ENCODE results near the gene PEAK1.
A peak's percentile ranks its signal among the peaks of the same experiment; 100 is the strongest.

PEAK1 gene

GRCh38 chr15:77107531-77108355 lies 312.2 kb downstream of the PEAK1 start (continued):
- TF ChIP-seq TCF7L2 (IDR thresholded peaks at IDR 0.05; ENCODE audit: borderline replicate concordance, low read depth, low read length) (no peak), CTCF (tag by site-specific recombination; IDR thresholded peaks at IDR 0.05) (peak; percentile 70), ZNF510 (tag by site-specific recombination; IDR thresholded peaks at IDR 0.05; ENCODE audit: insufficient replicate concordance) (no peak), ZNF221 (tag by site-specific recombination; IDR thresholded peaks at IDR 0.05; ENCODE audit: borderline replicate concordance) (no peak), ZNF530 (tag by site-specific recombination; IDR thresholded peaks at IDR 0.05; ENCODE audit: low read depth) (no peak), ZNF548 (tag by site-specific recombination; IDR thresholded peaks at IDR 0.05) (no peak), ZFP3 (tag by site-specific recombination; IDR thresholded peaks at IDR 0.05; ENCODE audit: low read depth) (no peak), ZNF585B (tag by site-specific recombination; IDR thresholded peaks at IDR 0.05) (no peak)

- no peak overlapping the region for H3K27ac ChIP-seq (ENCODE audit: extremely low read depth, low read depth, low read length)
- POLR2A ChIA-PET, result no interaction called here
Measured at GRCh38 chr15:77107068-77107467, 312.8 kb downstream of the PEAK1 start.

GRCh38 chr15:77104155-77104554 lies 315.7 kb downstream of the PEAK1 start:
- POLR2A ChIA-PET, result interaction anchor here (1.3 kb wide), 1 partner anchor 33 kb away, joined by 5 read pairs; the partner anchor contains the start of gene TSPAN3
- no peak for TF ChIP-seq ZNF10 (tag by site-specific recombination; IDR thresholded peaks at IDR 0.05)
- TF ChIP-seq GLIS1 (tag by site-specific recombination; IDR thresholded peaks at IDR 0.05), result no peak
- no peak for TF ChIP-seq ZNF513 (tag by site-specific recombination; IDR thresholded peaks at IDR 0.05)
- no peak for TF ChIP-seq ZNF514 (tag by site-specific recombination; IDR thresholded peaks at IDR 0.05)
- TF ChIP-seq TRIM28 (IDR thresholded peaks at IDR 0.05; ENCODE audit: borderline replicate concordance, low read length), result no peak
- TF ChIP-seq ZNF791 (tag by site-specific recombination; IDR thresholded peaks at IDR 0.05), result no peak
- no peak for TF ChIP-seq GLI2 (tag by site-specific recombination; IDR thresholded peaks at IDR 0.05; ENCODE audit: borderline replicate concordance, low read depth)
- TF ChIP-seq ZNF211 (tag by site-specific recombination; IDR thresholded peaks at IDR 0.05; ENCODE audit: low read depth), result no peak
- CTCF ChIA-PET, result interaction anchor here (0.6 to 5.7 kb wide), 5 partner anchors 14 to 771 kb away, joined by 3 to 37 read pairs (median 4); no protein-coding TSS in a partner anchor

More at GRCh38 chr15:77107068-77107467, 312.8 kb downstream of the PEAK1 start:
- no peak overlapping the region for H3K4me3 ChIP-seq (ENCODE audit: low read depth, low read length)
- H3K9me3 ChIP-seq (ENCODE audit: control insufficient read depth, insufficient read depth, low read depth, low read length), result no peaks in the 10 kb centered on the region
- H3K4me1 ChIP-seq (ENCODE audit: control insufficient read depth, insufficient read depth, low read length), result no peaks in the 10 kb centered on the region
- TF ChIP-seq ZNF529 (tag by site-specific recombination; IDR thresholded peaks at IDR 0.05; ENCODE audit: insufficient replicate concordance), result no peak
- no peak for TF ChIP-seq ZBTB48 (tag by site-specific recombination; IDR thresholded peaks at IDR 0.05)
- TF ChIP-seq KLF1 (tag by site-specific recombination; IDR thresholded peaks at IDR 0.05), result no peak
- TF ChIP-seq ZNF704 (tag by site-specific recombination; IDR thresholded peaks at IDR 0.05), result no peak
- no peak for TF ChIP-seq ZNF112 (tag by site-specific recombination; IDR thresholded peaks at IDR 0.05)
- TF ChIP-seq ZNF548 (tag by site-specific recombination; IDR thresholded peaks at IDR 0.05), result no peak
- no peak for TF ChIP-seq TCF7L2 (IDR thresholded peaks at IDR 0.05; ENCODE audit: borderline replicate concordance, low read depth, low read length)
- TF ChIP-seq ZNF473 (tag by site-specific recombination; IDR thresholded peaks at IDR 0.05), result no peak
- TF ChIP-seq ZNF580 (tag by site-specific recombination; IDR thresholded peaks at IDR 0.05), result no peak
- no peak for TF ChIP-seq ZNF785 (tag by site-specific recombination; IDR thresholded peaks at IDR 0.05)
- TF ChIP-seq ZNF791 (tag by site-specific recombination; IDR thresholded peaks at IDR 0.05), result no peak
- no peak for TF ChIP-seq ZNF23 (tag by site-specific recombination; IDR thresholded peaks at IDR 0.05; ENCODE audit: borderline replicate concordance)
- no peak for TF ChIP-seq ZBTB1 (tag by site-specific recombination; IDR thresholded peaks at IDR 0.05)
- CTCF ChIA-PET, result interaction anchor here (0.6 to 5.7 kb wide), 27 partner anchors 8 to 715 kb away, joined by 3 to 55 read pairs (median 3); no protein-coding TSS in a partner anchor
- no peaks in the 10 kb centered on the region for H3K36me3 ChIP-seq (ENCODE audit: control insufficient read depth in 2 of 2, insufficient read depth in 1 of 2, low read length in 2 of 2)

More at GRCh38 chr15:77104155-77104554, 315.7 kb downstream of the PEAK1 start:
- Histone ChIP-seq H3K9me3 (ENCODE audit: control insufficient read depth, insufficient read depth, low read depth, low read length) (no peaks in the 10 kb centered on the region), H3K36me3 (ENCODE audit: control insufficient read depth in 2 of 2, insufficient read depth in 1 of 2, low read length in 2 of 2) (no peaks in the 10 kb centered on the region), H3K4me1 (ENCODE audit: control insufficient read depth, insufficient read depth, low read length) (no peaks in the 10 kb centered on the region), H3K27ac (ENCODE audit: extremely low read depth, low read depth, low read length) (no peak overlapping the region), H3K4me3 (ENCODE audit: low read depth, low read length) (no peak overlapping the region)

Data from HEK293 (cell line).